ENCODE results near the gene PACSIN2. TPM values are rescaled to one million over a fixed set of nuclear protein-coding genes. Genes with fewer than 3 reads are reported as not detected.

The PACSIN2 gene
- total and polyA plus RNA-seq, 10 of the 15 experiments (the other 5 are each of a cell fraction or from before 2014, with no cell fraction given) = 0.93 to 78.7 (median 46.8) TPM

GRCh38 chr22:43000441-43001175 lies 14.3 kb downstream of the PACSIN2 start (continued):
- TF ChIP-seq JUNB (IDR thresholded peaks at IDR 0.05) (peak; percentile 87), KDM1A (IDR thresholded peaks at IDR 0.05; ENCODE audit: borderline replicate concordance) (no peak), PAX5 (IDR thresholded peaks at IDR 0.05; ENCODE audit: borderline replicate concordance, low read depth, low read length) (no peak), EED (IDR thresholded peaks at IDR 0.05; ENCODE audit: low read depth) (peak; percentile 50; the same call in 1 of the 2 replicates), MYB (IDR thresholded peaks at IDR 0.05; ENCODE audit: borderline replicate concordance, low read depth, low read length) (no peak), ZBED1 (IDR thresholded peaks at IDR 0.05; ENCODE audit: borderline replicate concordance) (0 out of 2 replicates have a peak, but pooled peaks have one; percentile 30), ZNF687 (IDR thresholded peaks at IDR 0.05) (no peak), MYC (IDR thresholded peaks at IDR 0.05; ENCODE audit: insufficient read depth, insufficient read length, insufficient replicate concordance, low read length, severe bottlenecking) (no peak), CEBPZ (IDR thresholded peaks at IDR 0.05; ENCODE audit: low read depth, low read length) (no peak), NFXL1 (IDR thresholded peaks at IDR 0.05; ENCODE audit: borderline replicate concordance) (no peak), HDGF (IDR thresholded peaks at IDR 0.05) (no peak), SUZ12 (IDR thresholded peaks at IDR 0.05; ENCODE audit: unreplicated experiment) (no peak), REST (IDR thresholded peaks at IDR 0.05; ENCODE audit: low read depth, low read length) (no peak), MLLT1 (IDR thresholded peaks at IDR 0.05) (no peak)

Measured in GM12878 (cell line).